GM11168 (cell line): Measurements from ENCODE around the gene PIGP.
"Not testable (repeated sequence)": the region's sequence is repeated elsewhere in the genome, so short reads cannot be mapped to it uniquely, and the experiment has no call there.

Experiments used
- in situ Hi-C: fragments of 300-500 bp; cut with MboI; formaldehyde crosslinking; loops from one replicate; pipeline ENCODE4 v1.12.0; 2022; ENCODE audit warnings: low sequenced_read_pairs; ENCODE audit not compliant: unreplicated experiment

Gene PIGP

DNA sequence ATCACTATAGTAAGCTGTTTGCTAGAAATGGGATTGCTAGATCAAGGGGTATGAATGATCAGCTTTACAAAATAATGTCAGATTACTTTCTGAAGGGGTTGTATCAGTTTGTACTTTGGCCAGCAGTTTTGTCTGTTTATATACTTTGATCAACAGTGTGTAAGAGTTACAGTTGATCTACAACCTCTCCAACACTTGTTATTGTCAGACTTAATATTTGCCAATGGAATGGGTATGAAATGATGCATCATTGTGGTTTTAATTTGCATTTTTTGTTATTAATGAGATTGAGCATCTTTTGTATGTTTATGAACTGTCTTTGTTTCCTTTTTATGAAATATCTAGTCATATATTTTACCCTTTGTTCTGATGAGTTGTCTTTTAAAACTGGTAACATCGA lies 4.5 kb upstream of the PIGP start:
- in situ Hi-C loops: no loop called here

DNA sequence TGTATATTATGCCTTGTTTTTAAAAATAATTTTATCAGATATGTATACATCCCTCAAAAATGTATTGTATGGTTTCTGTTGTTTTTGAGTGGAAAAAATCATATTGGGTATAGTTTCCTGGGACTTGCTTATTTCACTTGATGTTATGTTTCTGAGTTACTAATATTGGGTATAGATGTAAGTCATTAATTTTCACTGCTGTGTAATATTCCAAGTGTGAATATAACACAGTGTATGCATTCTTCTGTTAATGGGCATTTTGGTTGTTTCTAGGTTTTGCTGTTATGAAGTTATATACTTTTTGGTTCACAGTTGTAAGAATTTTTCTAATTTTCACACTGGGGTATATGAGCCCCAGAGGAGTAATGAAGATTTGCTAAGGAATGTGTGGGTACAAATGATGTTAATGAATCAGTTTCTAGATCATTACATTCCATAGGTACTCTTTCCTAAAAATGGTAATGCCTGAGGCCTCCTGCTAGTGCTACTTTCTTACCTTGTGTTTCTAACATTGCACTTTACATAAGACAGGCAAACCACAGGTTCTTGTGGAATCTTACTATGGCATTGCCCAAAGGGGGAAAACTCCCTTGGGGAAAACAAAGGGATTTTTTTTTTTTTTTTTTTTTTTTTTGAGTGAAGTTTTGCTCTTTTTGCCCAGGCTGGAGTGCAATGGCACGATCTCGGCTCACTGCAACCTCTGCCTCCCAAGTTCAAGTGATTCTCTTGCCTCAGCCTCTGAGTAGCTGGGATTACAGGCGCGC lies 3.4 kb upstream of the PIGP start:
- in situ Hi-C loops: no loop called here

DNA sequence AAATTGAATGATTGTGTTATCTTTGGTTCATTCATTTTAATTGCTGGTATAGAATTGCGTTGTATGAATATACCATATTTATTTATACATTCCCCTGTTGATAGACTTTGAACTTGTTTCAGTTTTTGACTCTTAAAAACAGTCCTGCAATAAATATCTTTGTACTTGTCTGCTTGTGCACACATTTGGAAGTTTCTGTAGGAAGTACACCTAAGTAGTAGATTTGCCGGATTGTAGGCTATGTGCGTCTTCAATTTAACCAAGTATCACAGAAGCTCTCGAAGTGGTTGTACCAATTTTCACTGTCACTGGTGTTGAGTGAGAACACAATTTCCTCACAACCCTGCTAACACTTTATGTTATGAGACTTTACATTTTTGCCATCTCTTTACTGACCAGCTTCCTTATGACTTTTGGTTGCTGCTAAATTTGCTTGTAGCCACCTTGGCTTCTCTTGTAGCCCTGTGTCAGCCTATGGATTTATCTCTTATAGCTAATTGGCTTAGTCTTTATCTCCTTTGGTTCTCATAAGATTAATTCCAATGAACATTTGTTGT lies 2.4 kb upstream of the PIGP start:
- in situ Hi-C loops: no loop called here

DNA sequence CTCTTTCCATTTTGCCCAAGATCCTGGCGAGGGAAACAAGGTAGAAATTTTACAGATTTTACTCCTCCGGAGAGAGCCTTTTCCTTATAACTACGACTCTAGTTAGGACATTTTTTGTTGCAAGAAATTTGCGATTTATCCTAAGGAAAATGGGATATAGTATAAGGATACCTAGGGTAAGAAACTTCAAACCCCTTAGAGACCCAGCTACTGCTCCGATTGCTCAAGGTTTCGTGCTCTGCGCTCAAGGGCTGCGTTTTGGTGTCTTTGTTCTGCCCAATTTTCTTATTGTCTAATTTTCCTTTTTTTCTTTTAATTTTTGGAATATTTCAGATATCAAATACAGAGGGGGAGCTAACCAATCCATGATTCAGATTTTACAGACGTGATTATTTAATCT lies 1.7 kb upstream of the PIGP start:
- in situ Hi-C loops: no loop called here

DNA sequence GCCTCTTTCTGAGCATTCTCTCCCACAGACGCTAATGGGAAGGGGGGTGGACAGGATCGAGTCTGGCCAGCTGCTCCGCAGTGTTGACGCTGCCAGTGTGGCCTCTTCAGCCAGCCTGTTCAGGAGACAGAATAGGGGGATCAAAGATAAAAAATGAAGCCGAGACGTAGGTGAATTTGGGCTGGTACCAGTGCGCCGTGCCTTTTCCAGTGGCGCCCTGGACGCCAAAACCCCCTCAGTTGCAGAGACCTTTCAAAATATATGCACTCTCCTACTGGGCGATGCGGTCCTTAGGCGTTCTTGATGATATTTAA lies 1.3 kb upstream of the PIGP start:
- in situ Hi-C loops: no loop called here

DNA sequence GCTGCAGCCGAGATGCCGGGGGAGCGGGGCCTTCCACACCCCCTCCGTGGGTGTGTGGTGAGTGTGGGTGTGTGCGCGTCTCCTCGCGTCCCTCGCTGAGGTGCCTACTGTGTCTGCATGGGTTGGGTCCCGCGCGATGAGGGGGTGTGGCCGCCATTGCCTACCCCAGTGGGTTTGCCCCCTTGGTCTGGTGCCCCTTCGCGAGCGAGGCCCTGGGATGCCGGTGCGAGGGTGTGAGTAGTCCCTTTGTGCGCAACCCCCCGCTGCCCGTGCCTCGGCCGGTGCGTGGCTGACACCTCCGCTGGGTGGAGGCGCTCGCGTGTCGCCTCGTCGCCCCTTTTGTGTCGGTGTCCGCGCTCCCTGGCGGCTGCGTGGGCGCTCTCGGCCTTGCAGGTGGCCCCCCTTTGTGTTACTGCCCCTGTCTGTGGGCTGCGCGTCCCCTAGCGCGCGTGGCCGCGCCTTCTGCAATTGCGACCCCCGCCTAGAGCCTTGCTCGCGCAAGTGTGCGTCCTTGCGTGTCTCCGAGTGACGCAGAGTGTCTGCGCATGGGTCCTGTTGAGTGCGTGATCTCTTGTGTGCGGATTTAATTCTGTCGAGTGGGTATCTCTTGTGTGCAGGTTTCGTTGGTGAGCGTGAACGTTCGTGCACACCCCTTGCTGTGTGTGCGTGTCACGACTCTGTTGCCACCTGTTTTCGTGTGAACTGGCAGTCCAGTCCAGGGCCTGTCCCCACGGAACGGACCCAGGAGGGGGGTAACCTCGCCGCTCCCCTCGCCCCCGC lies 736 bp upstream of the PIGP start:
- in situ Hi-C loops: no loop called here

DNA sequence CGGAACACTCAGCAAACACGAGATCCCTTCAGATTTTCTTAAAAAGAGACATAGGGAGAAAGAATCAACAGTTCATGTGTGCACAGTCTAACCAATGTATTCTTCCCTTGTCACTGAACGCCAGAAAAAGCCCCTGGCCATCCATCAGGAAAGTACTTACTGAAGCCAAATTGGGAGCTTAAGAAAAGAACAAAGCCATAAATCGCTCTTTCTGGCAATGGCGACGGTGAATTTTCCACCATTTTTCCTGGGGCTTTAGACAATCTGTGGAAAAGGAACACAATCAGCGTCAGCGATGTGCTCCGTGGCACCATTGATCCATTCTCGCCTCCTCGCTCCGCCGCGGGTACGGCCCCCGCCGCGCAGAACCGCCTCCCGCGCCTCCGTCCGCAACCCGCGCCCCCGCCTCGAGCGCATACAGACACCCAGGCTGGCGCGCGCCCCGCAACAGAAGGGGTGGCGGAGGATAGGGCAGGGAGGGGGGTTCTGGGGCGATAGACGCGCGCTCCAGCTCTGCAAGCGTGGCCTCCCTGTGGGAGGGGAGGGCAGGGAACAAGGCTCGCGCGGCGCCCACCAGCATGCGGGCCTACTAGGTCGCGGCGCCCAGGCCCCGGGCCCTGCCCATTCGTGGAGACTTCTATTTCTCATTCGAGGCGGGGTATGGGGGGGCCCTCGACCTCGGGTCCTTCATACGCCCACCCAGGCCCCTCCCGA lies 440 bp downstream of the PIGP start:
- in situ Hi-C loops: no loop called here

DNA sequence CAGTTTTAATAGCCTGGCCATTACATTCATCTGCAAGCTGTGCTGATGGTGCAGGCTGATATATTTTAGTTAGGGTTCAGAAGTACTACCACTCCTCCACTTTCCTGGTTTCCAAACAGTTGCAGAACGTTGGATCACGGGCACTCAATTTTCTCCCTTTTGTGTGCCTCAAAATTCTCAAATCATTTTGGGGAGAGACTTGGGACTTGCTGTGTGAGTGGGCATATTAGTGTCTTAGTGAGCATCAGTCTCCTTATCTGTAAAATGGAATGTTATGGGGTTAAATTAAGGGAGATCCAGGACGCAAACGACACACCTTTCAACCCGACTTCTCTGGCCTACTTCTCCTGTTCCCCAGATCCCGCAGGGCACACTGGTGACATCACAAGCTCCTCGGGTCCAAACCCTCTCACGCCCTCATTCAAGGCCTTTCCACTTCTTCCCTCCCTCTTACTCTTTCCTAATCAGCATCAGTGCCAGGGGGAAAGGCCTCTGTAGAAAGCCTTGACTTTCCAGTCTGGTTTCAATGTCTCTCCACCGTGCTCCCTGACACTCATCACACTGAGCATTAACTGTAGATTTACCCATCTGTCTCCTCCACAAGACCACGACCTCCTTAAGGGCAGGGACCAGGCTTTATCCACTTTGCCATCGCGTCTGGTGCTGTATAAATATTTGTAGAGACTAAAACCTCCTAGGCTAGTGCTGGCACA lies 1.2 kb downstream of the PIGP start:
- in situ Hi-C loops: no loop called here

DNA sequence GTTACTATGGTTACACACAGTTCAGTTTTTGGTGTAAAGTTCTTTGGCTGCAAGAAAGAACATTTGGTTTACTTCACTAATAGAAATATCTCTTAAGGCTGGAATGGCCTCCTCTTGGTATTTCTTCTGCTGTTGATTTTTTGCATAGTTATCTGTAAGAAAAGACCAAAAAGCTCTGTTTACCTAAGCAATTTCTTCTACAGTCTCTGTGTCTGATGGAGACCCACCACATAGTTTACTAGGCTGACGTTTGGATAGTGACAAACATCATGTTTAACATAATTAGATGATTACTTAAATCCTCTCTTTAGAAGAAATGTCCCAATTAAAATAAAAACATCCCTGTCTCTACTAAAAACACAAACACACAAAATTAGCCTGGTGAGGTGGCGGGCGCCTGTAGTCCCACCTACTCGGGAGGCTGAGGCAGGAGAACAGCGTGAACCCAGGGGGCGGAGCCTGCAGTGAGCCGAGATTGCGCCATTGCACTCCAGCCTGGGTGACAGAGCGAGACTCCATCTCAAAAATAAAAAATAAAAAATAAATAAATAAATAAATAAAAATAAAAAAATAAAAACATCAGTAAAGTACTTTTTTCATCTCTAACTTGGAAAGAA lies 7.2 kb downstream of the PIGP start:
- in situ Hi-C loops: no loop called here

GRCh38 chr21:37064841-37065240 lies 8.0 kb downstream of the PIGP start:
- in situ Hi-C loops: no loop called here

- in situ Hi-C loops: no loop called here
Observed at GRCh38 chr21:37063433-37063832, 9.4 kb downstream of the PIGP start.

- in situ Hi-C loops: no loop called here
Observed at GRCh38 chr21:37062593-37062935, 10.3 kb downstream of the PIGP start.

- in situ Hi-C loops: no loop called here
Observed at GRCh38 chr21:37061926-37062592, 10.8 kb downstream of the PIGP start.

GRCh38 chr21:37060296-37060695 lies 12.6 kb downstream of the PIGP start:
- in situ Hi-C loops: no loop called here

DNA sequence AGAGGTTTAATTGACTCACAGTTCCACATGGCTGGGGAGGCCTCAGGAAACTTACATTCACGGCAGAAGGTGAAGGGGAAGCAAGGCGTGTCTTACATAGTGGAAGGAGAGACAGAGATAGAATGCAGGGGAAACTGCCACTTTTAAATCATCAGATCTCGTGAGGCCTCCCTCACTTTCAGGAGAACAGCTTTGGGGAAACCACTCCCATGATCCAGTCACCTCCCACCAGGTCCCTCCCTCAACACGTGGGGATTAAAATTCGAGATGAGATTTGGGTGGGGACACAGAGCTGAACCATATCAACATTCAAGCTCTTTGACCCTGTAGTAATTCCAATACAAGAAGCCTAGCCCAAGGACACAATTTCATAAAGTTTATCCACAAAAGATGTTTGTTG lies 13.7 kb downstream of the PIGP start:
- in situ Hi-C loops: no loop called here

GRCh38 chr21:37058261-37058660 lies 14.6 kb downstream of the PIGP start:
- in situ Hi-C loops: no loop called here

- in situ Hi-C loops: no loop called here
Observed at GRCh38 chr21:37057614-37058013, 15.3 kb downstream of the PIGP start.

- in situ Hi-C loops: no loop called here
Observed at GRCh38 chr21:37055271-37055855, 17.5 kb downstream of the PIGP start.

- in situ Hi-C loops: not testable (repeated sequence)
Observed at GRCh38 chr21:37049741-37050140, 23.1 kb downstream of the PIGP start.
